ENCODE measurements around the gene SLC25A13. TPM values are rescaled to one million over a fixed set of nuclear protein-coding genes. Genes with fewer than 3 reads are reported as not detected.

SLC25A13 gene
- total and polyA plus RNA-seq, 2 of the 4 experiments (the other 2 are of a cell fraction): 7.4 to 11.7 TPM

DNA sequence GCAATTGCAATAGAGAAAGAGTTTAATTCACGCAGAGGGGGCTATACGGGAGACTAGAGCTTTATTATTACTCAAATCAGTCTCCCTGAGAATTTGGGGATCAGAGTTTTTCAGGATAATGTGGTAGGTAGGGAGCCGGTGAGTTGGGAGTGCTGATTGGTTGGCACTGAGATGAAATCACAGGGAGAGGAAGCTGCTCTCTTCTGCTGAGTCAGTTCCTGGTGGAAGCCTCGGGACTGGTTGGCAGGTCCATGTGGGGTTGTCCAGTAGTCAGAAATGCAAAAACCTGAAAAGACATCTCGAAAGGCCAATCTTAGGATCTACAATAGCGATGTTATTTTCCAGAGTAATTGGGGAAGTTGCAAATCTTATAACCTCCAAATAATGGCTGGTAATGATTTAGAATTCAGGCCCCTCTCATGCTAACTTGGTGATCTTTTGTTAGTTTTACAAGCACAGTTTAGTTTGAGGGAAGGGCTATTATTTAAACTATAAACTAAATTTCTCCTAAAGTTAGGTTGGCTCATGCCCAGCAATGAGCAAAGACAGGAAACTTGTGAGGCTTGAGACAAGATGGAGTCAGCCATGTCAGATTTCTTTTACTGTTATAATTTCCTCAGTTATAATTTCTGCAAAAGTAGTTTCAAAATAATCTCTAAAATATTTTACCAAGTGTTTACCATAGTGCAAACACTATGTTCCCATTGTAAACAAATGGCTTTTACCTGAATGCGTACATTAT, 39.4 kb upstream of the SLC25A13 start:
- Histone ChIP-seq H2AFZ (replicated peaks; ENCODE audit: low read length, poor library complexity) (no peak overlapping the region), H3K27me3 (ENCODE audit: control insufficient read depth, insufficient read depth, low read length) (no peaks in the 10 kb centered on the region), H3K4me1 (ENCODE audit: control insufficient read depth, insufficient read depth, low read length) (no peaks in the 10 kb centered on the region), H3K14ac (replicated peaks; ENCODE audit: low read depth, low read length) (no peak overlapping the region), H3K56ac (ENCODE audit: extremely low read depth, insufficient read depth, low read length) (no peak overlapping the region), H3K23ac (ENCODE audit: low read depth, low read length) (no peak overlapping the region), H4K5ac (ENCODE audit: low read depth, low read length) (no peak overlapping the region), H3K9me3 (ENCODE audit: control insufficient read depth, insufficient read depth, low read length) (no peaks in the 10 kb centered on the region), H2BK5ac (ENCODE audit: low read depth, low read length, poor library complexity, severe bottlenecking) (no peak overlapping the region), H4K8ac (ENCODE audit: low read depth in 2 of 2, low read length in 2 of 2) (no peak overlapping the region), H3K79me1 (ENCODE audit: low read depth in 1 of 2, low read length in 2 of 2) (no peaks in the 10 kb centered on the region), H3K36me3 (ENCODE audit: control insufficient read depth, insufficient read depth, low read length) (no peaks in the 10 kb centered on the region), H3K9ac (ENCODE audit: low read depth, low read length) (no peak overlapping the region), H3K18ac (ENCODE audit: low read depth, low read length) (no peak overlapping the region), H3K27ac (ENCODE audit: insufficient read depth, low read length) (no peak overlapping the region), H2BK20ac (ENCODE audit: low read depth, low read length) (no peak overlapping the region), H3K4me3 (ENCODE audit: insufficient read depth, low read depth, low read length) (no peak overlapping the region), H2AK5ac (ENCODE audit: low read depth, low read length) (no peak overlapping the region), H3K4ac (ENCODE audit: low read depth, low read length) (no peak overlapping the region), H4K91ac (ENCODE audit: insufficient read depth, low read depth, low read length) (no peak overlapping the region), H3K9me1 (ENCODE audit: insufficient read depth, low read length) (no peaks in the 10 kb centered on the region), H3K4me2 (ENCODE audit: low read depth, low read length) (no peak overlapping the region), H4K20me1 (ENCODE audit: insufficient read depth, low read length) (no peaks in the 10 kb centered on the region), H2AK9ac (replicated peaks; ENCODE audit: low read depth, low read length, poor library complexity) (no peak overlapping the region), H2BK120ac (ENCODE audit: low read depth, low read length) (no peak overlapping the region), H2BK15ac (ENCODE audit: low read depth, low read length) (no peak overlapping the region)
- intact Hi-C loops (cut with micrococcal nuclease): no loop called here
- in situ Hi-C loops (cut with MboI; ENCODE audit: low sequenced_read_pairs): no loop called here
- ChIA-PET POLR2A (ENCODE audit: unreplicated experiment) (no interaction called here), CTCF (no interaction called here)
- ATAC-seq (ENCODE audit: low read depth) (no peak), DNase-seq (no peak)
- BruUV-seq (replicated peaks): no TSS peak
- dilution Hi-C loops (cut with HindIII; ENCODE audit: low sequenced_read_pairs, unreplicated experiment): no loop called here
- no CpG with 5 or more reads among the region's 7 CpGs for WGBS, 2 experiments (ENCODE audit: extremely low coverage in 2 of 2, insufficient read length in 1 of 2)
- TF ChIP-seq RCOR1 (IDR thresholded peaks at IDR 0.05; ENCODE audit: insufficient replicate concordance, low read length): no peak
- no peak for TF ChIP-seq ELK1 (IDR thresholded peaks at IDR 0.05; ENCODE audit: borderline replicate concordance, low read depth, low read length)
- TF ChIP-seq NFE2L2 (IDR thresholded peaks at IDR 0.05; ENCODE audit: low read depth, low read length): no peak
- TF ChIP-seq MXI1 (IDR thresholded peaks at IDR 0.05; ENCODE audit: borderline replicate concordance, low read depth, low read length): no peak
- TF ChIP-seq FOS (IDR thresholded peaks at IDR 0.05; ENCODE audit: low read depth, low read length): no peak
- TF ChIP-seq, protein P1, sequence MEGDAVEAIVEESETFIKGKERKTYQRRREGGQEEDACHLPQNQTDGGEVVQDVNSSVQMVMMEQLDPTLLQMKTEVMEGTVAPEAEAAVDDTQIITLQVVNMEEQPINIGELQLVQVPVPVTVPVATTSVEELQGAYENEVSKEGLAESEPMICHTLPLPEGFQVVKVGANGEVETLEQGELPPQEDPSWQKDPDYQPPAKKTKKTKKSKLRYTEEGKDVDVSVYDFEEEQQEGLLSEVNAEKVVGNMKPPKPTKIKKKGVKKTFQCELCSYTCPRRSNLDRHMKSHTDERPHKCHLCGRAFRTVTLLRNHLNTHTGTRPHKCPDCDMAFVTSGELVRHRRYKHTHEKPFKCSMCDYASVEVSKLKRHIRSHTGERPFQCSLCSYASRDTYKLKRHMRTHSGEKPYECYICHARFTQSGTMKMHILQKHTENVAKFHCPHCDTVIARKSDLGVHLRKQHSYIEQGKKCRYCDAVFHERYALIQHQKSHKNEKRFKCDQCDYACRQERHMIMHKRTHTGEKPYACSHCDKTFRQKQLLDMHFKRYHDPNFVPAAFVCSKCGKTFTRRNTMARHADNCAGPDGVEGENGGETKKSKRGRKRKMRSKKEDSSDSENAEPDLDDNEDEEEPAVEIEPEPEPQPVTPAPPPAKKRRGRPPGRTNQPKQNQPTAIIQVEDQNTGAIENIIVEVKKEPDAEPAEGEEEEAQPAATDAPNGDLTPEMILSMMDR (conservative IDR thresholded peaks at IDR 0.05; ENCODE audit: low read depth, low read length): no peak
- TF ChIP-seq, protein P2, sequence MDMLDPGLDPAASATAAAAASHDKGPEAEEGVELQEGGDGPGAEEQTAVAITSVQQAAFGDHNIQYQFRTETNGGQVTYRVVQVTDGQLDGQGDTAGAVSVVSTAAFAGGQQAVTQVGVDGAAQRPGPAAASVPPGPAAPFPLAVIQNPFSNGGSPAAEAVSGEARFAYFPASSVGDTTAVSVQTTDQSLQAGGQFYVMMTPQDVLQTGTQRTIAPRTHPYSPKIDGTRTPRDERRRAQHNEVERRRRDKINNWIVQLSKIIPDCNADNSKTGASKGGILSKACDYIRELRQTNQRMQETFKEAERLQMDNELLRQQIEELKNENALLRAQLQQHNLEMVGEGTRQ (IDR thresholded peaks at IDR 0.05; ENCODE audit: low read depth, low read length): no peak
- TF ChIP-seq BHLHE40 (IDR thresholded peaks at IDR 0.05; ENCODE audit: low read depth, low read length): no peak
- no peak for TF ChIP-seq POLR2A (IDR thresholded peaks at IDR 0.05; ENCODE audit: low read depth, low read length)

Measured in IMR-90 (cell line).